H9 (cell line): ENCODE data around the gene TRIM67. TPM values are rescaled to one million over a fixed set of nuclear protein-coding genes. Genes with fewer than 3 reads are reported as not detected.

Experiments
- DNase-seq: peaks from one replicate; pipeline ENCODE4 v3.0.0-alpha.2; 2017
- H2AFZ ChIP-seq: one replicate; pipeline ENCODE4 v1.6.1; 2013; ENCODE audit warnings: mild to moderate bottlenecking, low read length, control low read depth, moderate library complexity
- H2AK5ac ChIP-seq: 2 replicates; pipeline ENCODE4 v1.6.1; 2013; ENCODE audit warnings: low read length, control low read depth, mixed read lengths; ENCODE audit not compliant: insufficient read length
- H2BK120ac ChIP-seq: one replicate; pipeline ENCODE4 v1.6.1; 2013; ENCODE audit warnings: low read depth, mild to moderate bottlenecking, low read length, control low read depth, inconsistent platforms; ENCODE audit not compliant: poor library complexity, severe bottlenecking
- H2BK12ac ChIP-seq: 2 replicates; pipeline ENCODE4 v1.6.1; 2013; ENCODE audit warnings: low read length, control low read depth, mixed read lengths, low read depth; ENCODE audit not compliant: insufficient read length
- H2BK15ac ChIP-seq: 2 replicates; pipeline ENCODE4 v1.6.1; 2013; ENCODE audit warnings: low read depth, low read length, control low read depth
- H2BK20ac ChIP-seq: one replicate; pipeline ENCODE4 v1.6.1; 2013; ENCODE audit warnings: low read depth, mild to moderate bottlenecking, low read length, control low read depth, inconsistent platforms; ENCODE audit not compliant: poor library complexity, severe bottlenecking
- H2BK5ac ChIP-seq: 2 replicates; pipeline ENCODE4 v1.6.1; 2013; ENCODE audit warnings: low read length, control low read depth, mixed read lengths; ENCODE audit not compliant: insufficient read length
- H3K14ac ChIP-seq: 2 replicates; pipeline ENCODE4 v1.6.1; 2013; ENCODE audit warnings: low read length, control low read depth; ENCODE audit not compliant: insufficient read depth
- H3K18ac ChIP-seq: 2 replicates; pipeline ENCODE4 v1.6.1; 2013; ENCODE audit warnings: low read depth, mild to moderate bottlenecking, mixed read lengths, low read length, control low read depth; ENCODE audit not compliant: insufficient read length
- H3K23ac ChIP-seq: 2 replicates; pipeline ENCODE4 v1.6.1; 2013; ENCODE audit warnings: low read length, control low read depth, mixed read lengths, low read depth; ENCODE audit not compliant: insufficient read length
- H3K23me2 ChIP-seq: 2 replicates; pipeline ENCODE4 v1.6.1; 2013; ENCODE audit warnings: low read depth, mild to moderate bottlenecking, mixed read lengths, low read length, control low read depth; ENCODE audit not compliant: insufficient read length, poor library complexity, severe bottlenecking
- H3K27ac ChIP-seq: 2 replicates; pipeline ENCODE4 v1.5.1; 2013; ENCODE audit warnings: low read length, control low read depth, mixed read lengths, low read depth; ENCODE audit not compliant: insufficient read length
- H3K27me3 ChIP-seq: 2 replicates; pipeline ENCODE4 v1.6.1; 2013; ENCODE audit warnings: low read length, control low read depth, inconsistent platforms; ENCODE audit not compliant: insufficient read depth
- H3K4ac ChIP-seq: 2 replicates; pipeline ENCODE4 v1.6.1; 2013; ENCODE audit warnings: low read depth, mild to moderate bottlenecking, control low read depth, inconsistent platforms, low read length, moderate library complexity
- H3K4me1 ChIP-seq: 2 replicates; pipeline ENCODE4 v1.6.1; 2013; ENCODE audit warnings: low read length, control low read depth, inconsistent platforms; ENCODE audit not compliant: insufficient read depth
- H3K4me2 ChIP-seq: 2 replicates; pipeline ENCODE4 v1.6.1; 2013; ENCODE audit warnings: low read length, control low read depth, mixed read lengths; ENCODE audit not compliant: insufficient read length, insufficient read depth
- H3K56ac ChIP-seq: 2 replicates; pipeline ENCODE4 v1.6.1; 2013; ENCODE audit warnings: low read depth, mild to moderate bottlenecking, mixed read lengths, low read length, control low read depth; ENCODE audit not compliant: insufficient read length
- H3K79me1 ChIP-seq: 2 replicates; pipeline ENCODE4 v1.6.1; 2013; ENCODE audit warnings: low read depth, mild to moderate bottlenecking, moderate library complexity, low read length, control low read depth, inconsistent platforms; ENCODE audit not compliant: insufficient read depth, poor library complexity, severe bottlenecking
- H3K79me2 ChIP-seq: 2 replicates; pipeline ENCODE4 v1.6.1; 2013; ENCODE audit warnings: low read length, control low read depth, inconsistent platforms; ENCODE audit not compliant: insufficient read depth
- H3K9ac ChIP-seq: 2 replicates; pipeline ENCODE4 v1.6.1; 2013; ENCODE audit warnings: low read length, control low read depth, mixed read lengths; ENCODE audit not compliant: insufficient read length; ENCODE audit errors: extremely low read depth
- H3K9me3 ChIP-seq: one replicate; pipeline ENCODE4 v1.6.1; 2013; ENCODE audit warnings: low read depth, low read length, inconsistent platforms; ENCODE audit not compliant: control insufficient read depth
- H3T11ph ChIP-seq: one replicate; pipeline ENCODE4 v1.6.1; 2013; ENCODE audit warnings: mild to moderate bottlenecking, low read length, control low read depth, inconsistent platforms
- H4K20me1 ChIP-seq: one replicate; pipeline ENCODE4 v1.6.1; 2013; ENCODE audit not compliant: control insufficient read depth, insufficient read length, insufficient read depth
- H4K5ac ChIP-seq: 2 replicates; pipeline ENCODE4 v1.6.1; 2013; ENCODE audit warnings: low read depth, mild to moderate bottlenecking, mixed read lengths, low read length, control low read depth; ENCODE audit not compliant: insufficient read length
- H4K8ac ChIP-seq: replicated peaks from 2 replicates; pipeline ENCODE4 v1.6.1; 2013; ENCODE audit warnings: low read length, control low read depth, mixed read lengths, low read depth; ENCODE audit not compliant: insufficient read length
- H4K91ac ChIP-seq: 2 replicates; pipeline ENCODE4 v1.6.1; 2013; ENCODE audit warnings: low read depth, mild to moderate bottlenecking, moderate library complexity, mixed read lengths, low read length, control low read depth; ENCODE audit not compliant: insufficient read length
- H3K27ac Mint-ChIP-seq, 3 experiments: 2 replicates in 2 of 3; 3 replicates in 1 of 3; pipeline ENCODE4 v1.8.0; 2020 to 2021; ENCODE audit warnings: mixed read lengths in 3 of 3, mild to moderate bottlenecking in 1 of 3, moderate library complexity in 1 of 3
- H3K27me3 Mint-ChIP-seq: 2 replicates; pipeline ENCODE4 v1.8.0; 2021; ENCODE audit warnings: low read depth, mild to moderate bottlenecking, moderate library complexity, mixed read lengths
- H3K36me3 Mint-ChIP-seq, 3 experiments: 2 replicates in 2 of 3; 3 replicates in 1 of 3; pipeline ENCODE4 v1.8.0; 2020 to 2021; ENCODE audit warnings: low read depth in 3 of 3, mixed read lengths in 3 of 3; ENCODE audit not compliant: insufficient read depth in 1 of 3
- H3K4me1 Mint-ChIP-seq, 2 experiments: 2 replicates each; pipeline ENCODE4 v1.8.0; 2020; ENCODE audit warnings: mixed read lengths in 2 of 2
- H3K4me3 Mint-ChIP-seq, 2 experiments: 2 replicates in 1 of 2; 3 replicates in 1 of 2; pipeline ENCODE4 v1.8.0; 2020 to 2021; ENCODE audit warnings: mild to moderate bottlenecking in 2 of 2, mixed read lengths in 2 of 2, moderate library complexity in 1 of 2
- H3K9me3 Mint-ChIP-seq, 2 experiments: 2 replicates in 1 of 2; 3 replicates in 1 of 2; pipeline ENCODE4 v1.8.0; 2020; ENCODE audit warnings: mild to moderate bottlenecking in 2 of 2, mixed read lengths in 2 of 2, moderate library complexity in 1 of 2
- WGBS: extraction: QIAGEN DNeasy Blood & Tissue Kit; methylation state at CpG from one replicate; pipeline ENCODE4 v1.1.7; 2013; ENCODE audit warnings: missing lambda C conversion rate, low lambda C conversion rate, mixed read lengths; ENCODE audit not compliant: insufficient read length; ENCODE audit errors: extremely low coverage; 5-methylcytosine and 5-hydroxymethylcytosine counted together
- total RNA-seq: library from RNA; stranded (reverse); gene quantifications from 2 replicates; pipeline ENCODE4 v1.2.1, GENCODE V29; 2021
- TF ChIP-seq, protein P1 (sequence below): fragments of 200-600 bp; sonication (generic); conservative IDR thresholded peaks from 3 replicates; pipeline ENCODE4 v1.8.0; 2021; ENCODE audit warnings: antibody characterized with exemption, mild to moderate bottlenecking

The TRIM67 gene
- total RNA-seq, 1 experiment from 2014 or later: not detected

DNA sequence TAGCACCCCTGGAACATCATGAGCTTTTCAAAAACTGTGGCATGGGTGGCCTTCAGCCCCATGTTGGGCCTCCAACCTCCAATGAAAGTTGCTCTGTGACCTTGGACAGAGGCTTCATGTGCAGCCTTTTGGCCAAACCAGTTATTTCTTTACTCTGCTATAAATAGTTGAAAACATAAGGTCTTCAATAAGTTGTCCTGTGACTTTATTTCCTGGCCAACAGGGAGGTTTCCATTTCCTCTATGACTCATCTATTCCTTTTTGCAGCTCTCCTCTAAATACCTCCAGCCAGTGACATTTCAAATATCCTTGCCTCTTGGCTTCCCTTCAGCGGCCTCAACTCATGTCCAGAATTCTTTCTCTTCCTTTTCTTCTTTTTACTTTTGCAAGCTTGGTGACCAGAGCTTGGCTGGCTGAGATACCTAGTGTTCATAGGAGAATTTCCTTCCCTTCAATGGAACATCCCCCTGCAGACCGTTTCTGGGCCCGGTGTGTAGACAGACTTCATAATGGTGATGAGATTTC is 22.7 kb upstream of the TRIM67 start:
- Histone ChIP-seq H2BK15ac (no peak overlapping the region), H3K56ac (no peak overlapping the region), H2BK5ac (no peak overlapping the region), H3K23ac (no peak overlapping the region), H3K4me1 (no peaks in the 10 kb centered on the region), H3K18ac (no peak overlapping the region), H3K27ac (no peak overlapping the region), H2BK12ac (no peak overlapping the region), H2AFZ (no peak overlapping the region), H3K4me2 (no peak overlapping the region), H3K23me2 (no peaks in the 10 kb centered on the region), H4K5ac (no peak overlapping the region), H3K79me2 (no peaks in the 10 kb centered on the region), H3K14ac (no peak overlapping the region), H3K27me3 (no peaks in the 10 kb centered on the region), H4K20me1 (no peaks in the 10 kb centered on the region), H3K9me3 (no peaks in the 10 kb centered on the region), H4K91ac (no peak overlapping the region), H3T11ph (no peak overlapping the region), H3K4ac (no peak overlapping the region), H3K9ac (no peak overlapping the region), H2BK20ac (no peak overlapping the region), H4K8ac (no peak overlapping the region), H2BK120ac (no peak overlapping the region), H2AK5ac (no peak overlapping the region), H3K79me1 (no peaks in the 10 kb centered on the region)
- H3K27me3 Mint-ChIP-seq: peaks cover 52% of the 10 kb centered on the region
- no peaks in the 10 kb centered on the region for H3K36me3 Mint-ChIP-seq
- no peak for DNase-seq
- TF ChIP-seq, protein P1, sequence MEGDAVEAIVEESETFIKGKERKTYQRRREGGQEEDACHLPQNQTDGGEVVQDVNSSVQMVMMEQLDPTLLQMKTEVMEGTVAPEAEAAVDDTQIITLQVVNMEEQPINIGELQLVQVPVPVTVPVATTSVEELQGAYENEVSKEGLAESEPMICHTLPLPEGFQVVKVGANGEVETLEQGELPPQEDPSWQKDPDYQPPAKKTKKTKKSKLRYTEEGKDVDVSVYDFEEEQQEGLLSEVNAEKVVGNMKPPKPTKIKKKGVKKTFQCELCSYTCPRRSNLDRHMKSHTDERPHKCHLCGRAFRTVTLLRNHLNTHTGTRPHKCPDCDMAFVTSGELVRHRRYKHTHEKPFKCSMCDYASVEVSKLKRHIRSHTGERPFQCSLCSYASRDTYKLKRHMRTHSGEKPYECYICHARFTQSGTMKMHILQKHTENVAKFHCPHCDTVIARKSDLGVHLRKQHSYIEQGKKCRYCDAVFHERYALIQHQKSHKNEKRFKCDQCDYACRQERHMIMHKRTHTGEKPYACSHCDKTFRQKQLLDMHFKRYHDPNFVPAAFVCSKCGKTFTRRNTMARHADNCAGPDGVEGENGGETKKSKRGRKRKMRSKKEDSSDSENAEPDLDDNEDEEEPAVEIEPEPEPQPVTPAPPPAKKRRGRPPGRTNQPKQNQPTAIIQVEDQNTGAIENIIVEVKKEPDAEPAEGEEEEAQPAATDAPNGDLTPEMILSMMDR: no peak
- no CpG with 5 or more reads among the region's 3 CpGs for WGBS
- H3K9me3 Mint-ChIP-seq: no peaks in the 10 kb centered on the region; a peak in 1 of 5 replicates
- no peak overlapping the region for H3K4me3 Mint-ChIP-seq
- no peaks in the 10 kb centered on the region for H3K4me1 Mint-ChIP-seq
- no peak overlapping the region for H3K27ac Mint-ChIP-seq
